WI38 (cell line): ENCODE measurements around the gene SLC2A8.

Experiments
- H3K4me3 ChIP-seq: 2 replicates; pipeline ENCODE4 v1.5.1; 2011; ENCODE audit warnings: low read depth, mild to moderate bottlenecking, control low read depth, low read length
- CTCF ChIP-seq: IDR thresholded peaks from 2 replicates; pipeline ENCODE4 v1.5.1; 2012; ENCODE audit warnings: low read depth, mild to moderate bottlenecking, control low read depth, low read length

The SLC2A8 gene

GRCh38 chr9:127365461-127365860 lies 31.5 kb upstream of the SLC2A8 start:
- H3K4me3 ChIP-seq, result no peak overlapping the region
- TF ChIP-seq CTCF, result no peak

GRCh38 chr9:127366594-127366993 lies 30.4 kb upstream of the SLC2A8 start:
- no peak overlapping the region for H3K4me3 ChIP-seq
- TF ChIP-seq CTCF, result no peak

GRCh38 chr9:127368852-127369402 lies 28.0 kb upstream of the SLC2A8 start:
- H3K4me3 ChIP-seq, result no peak overlapping the region
- TF ChIP-seq CTCF, result no peak

GRCh38 chr9:127369428-127369827 lies 27.5 kb upstream of the SLC2A8 start:
- no peak for TF ChIP-seq CTCF
- no peak overlapping the region for H3K4me3 ChIP-seq

GRCh38 chr9:127370147-127370579 lies 26.8 kb upstream of the SLC2A8 start:
- no peak for TF ChIP-seq CTCF
- no peak overlapping the region for H3K4me3 ChIP-seq

- H3K4me3 ChIP-seq, result no peak overlapping the region
- no peak for TF ChIP-seq CTCF
Observed at GRCh38 chr9:127370672-127371648, 26.0 kb upstream of the SLC2A8 start.

GRCh38 chr9:127380479-127380878 lies 16.5 kb upstream of the SLC2A8 start:
- no peak for TF ChIP-seq CTCF
- no peak overlapping the region for H3K4me3 ChIP-seq
